HUES64 (cell line): ENCODE measurements around the gene HNRNPA2B1.
"Not testable (repeated sequence)": the region's sequence is repeated elsewhere in the genome, so short reads cannot be mapped to it uniquely, and the experiment has no call there.

Source experiments
- H3K27ac ChIP-seq: 2 replicates; pipeline ENCODE4 v1.7.0; 2013; ENCODE audit warnings: low read depth, low read length, inconsistent platforms
- H3K27me3 ChIP-seq: 2 replicates; pipeline ENCODE4 v1.6.1; 2013; ENCODE audit warnings: mild to moderate bottlenecking, low read length; ENCODE audit not compliant: insufficient read depth
- H3K36me3 ChIP-seq: 2 replicates; pipeline ENCODE4 v1.6.1; 2013; ENCODE audit warnings: mild to moderate bottlenecking, low read length; ENCODE audit not compliant: insufficient read depth
- H3K4me1 ChIP-seq: 2 replicates; pipeline ENCODE4 v1.6.1; 2013; ENCODE audit warnings: mild to moderate bottlenecking, low read length, moderate library complexity; ENCODE audit not compliant: insufficient read depth
- H3K4me3 ChIP-seq: 2 replicates; pipeline ENCODE4 v1.5.1; 2013; ENCODE audit warnings: mild to moderate bottlenecking, low read length, moderate library complexity
- H3K9ac ChIP-seq: 2 replicates; pipeline ENCODE4 v1.6.1; 2013; ENCODE audit warnings: mild to moderate bottlenecking, low read depth, low read length
- H3K9me3 ChIP-seq: 2 replicates; pipeline ENCODE4 v1.6.1; 2013; ENCODE audit warnings: low read depth, low read length; ENCODE audit not compliant: insufficient read depth
- WGBS: fragments of 150-250, 120-280 bp; methylation state at CpG from one replicate; pipeline ENCODE4 v1.1.7; 2013; ENCODE audit warnings: missing lambda C conversion rate; 5-methylcytosine and 5-hydroxymethylcytosine counted together

Gene HNRNPA2B1

GRCh38 chr7:26189697-26190096, 10.8 kb downstream of the HNRNPA2B1 start:
- Histone ChIP-seq H3K27ac (no peak overlapping the region), H3K27me3 (no peaks in the 10 kb centered on the region), H3K4me3 (no peak overlapping the region), H3K36me3 (peaks cover 87% of the 10 kb centered on the region), H3K9ac (no peak overlapping the region), H3K9me3 (no peaks in the 10 kb centered on the region), H3K4me1 (0 out of 2 replicates have a peak, but pooled peaks cover 5% of the 10 kb centered on the region)
- WGBS: 94% methylated on average over 3 of the region's 3 CpGs

DNA sequence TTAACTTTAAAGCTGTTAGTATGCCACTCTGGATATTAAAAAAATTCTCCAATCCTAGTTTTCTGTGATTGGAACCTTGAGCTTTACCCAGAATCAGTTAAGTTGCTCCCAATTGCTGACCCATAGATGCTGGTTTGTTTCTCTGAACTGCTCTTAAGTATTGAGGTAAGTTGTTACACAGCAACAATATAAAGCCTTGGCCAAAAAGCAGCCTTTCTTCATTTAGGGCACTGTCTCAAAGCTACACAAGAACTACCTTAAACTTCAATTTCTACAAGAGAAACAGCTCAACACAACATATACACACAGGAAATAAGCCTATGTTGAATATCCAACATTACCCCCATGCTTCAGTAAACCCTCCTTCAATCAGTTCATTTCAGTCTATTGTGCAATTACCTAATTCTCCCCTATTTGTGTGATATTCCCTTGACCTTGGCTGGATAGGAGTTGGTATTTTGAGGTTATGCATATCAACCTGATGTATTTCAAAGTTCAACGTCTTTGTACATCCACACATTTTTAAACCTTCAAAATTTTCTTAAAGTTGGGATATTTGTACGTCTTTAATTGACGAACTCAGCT, 11.5 kb downstream of the HNRNPA2B1 start:
- H3K4me3 ChIP-seq: no peak overlapping the region
- no peaks in the 10 kb centered on the region for H3K9me3 ChIP-seq
- peak overlapping the region; percentile 68; the same call in 1 of the 2 replicates for H3K27ac ChIP-seq
- 0 out of 2 replicates have a peak, but pooled peaks cover 5% of the 10 kb centered on the region for H3K4me1 ChIP-seq
- peaks cover 85% of the 10 kb centered on the region for H3K36me3 ChIP-seq
- 88% methylated on average over 3 of the region's 3 CpGs for WGBS
- H3K9ac ChIP-seq: no peak overlapping the region
- no peaks in the 10 kb centered on the region for H3K27me3 ChIP-seq

- no peak overlapping the region for H3K4me3 ChIP-seq
- no peaks in the 10 kb centered on the region for H3K27me3 ChIP-seq
- WGBS: 97% methylated on average over 9 of the region's 9 CpGs
- 0 out of 2 replicates have a peak, but pooled peaks cover 5% of the 10 kb centered on the region for H3K4me1 ChIP-seq
- H3K9ac ChIP-seq: no peak overlapping the region
- H3K36me3 ChIP-seq: peaks cover 81% of the 10 kb centered on the region
- peak overlapping the region; percentile 68; the same call in 1 of the 2 replicates for H3K27ac ChIP-seq
- no peaks in the 10 kb centered on the region for H3K9me3 ChIP-seq
Measured at GRCh38 chr7:26188206-26188956, 12.2 kb downstream of the HNRNPA2B1 start.

DNA sequence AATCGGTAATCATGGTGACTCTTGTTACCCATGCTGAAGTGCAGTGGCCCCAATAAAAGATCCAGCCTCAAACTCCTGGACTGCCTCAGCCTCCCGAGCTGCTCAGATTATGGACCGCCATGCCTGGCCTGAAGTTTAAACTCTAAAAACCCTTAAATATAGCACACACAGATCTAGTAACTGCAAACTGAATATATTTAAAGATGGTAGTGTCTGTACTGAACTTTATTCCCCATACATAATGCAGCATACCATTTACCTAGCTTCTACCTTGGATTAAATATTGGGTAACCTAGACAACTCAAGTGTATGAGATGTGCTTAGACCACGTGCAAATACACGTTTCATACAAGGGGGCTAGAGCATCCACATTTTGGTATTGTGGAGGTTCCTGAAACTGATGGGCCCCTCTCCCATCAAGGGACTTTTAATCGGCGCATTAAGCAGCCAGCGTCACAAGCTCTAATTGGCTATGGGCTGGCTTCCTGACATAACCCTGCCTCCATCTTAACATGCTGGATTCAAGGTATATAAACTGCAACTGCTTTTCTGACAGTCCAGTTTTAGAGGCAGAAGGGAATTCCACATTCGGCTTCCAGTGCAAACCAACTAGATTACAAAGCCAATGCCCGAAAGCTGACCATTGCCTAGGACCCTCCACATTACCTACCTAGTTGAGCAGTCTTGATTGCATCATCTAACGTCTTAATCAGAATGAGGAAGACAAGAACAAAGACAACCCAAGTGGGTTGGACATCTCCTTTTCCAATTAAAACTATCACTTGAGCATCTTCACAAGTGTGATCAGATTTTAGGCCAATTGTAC, 13.0 kb downstream of the HNRNPA2B1 start:
- Histone ChIP-seq H3K36me3 (peaks cover 73% of the 10 kb centered on the region), H3K27me3 (no peaks in the 10 kb centered on the region), H3K9ac (0 out of 2 replicates have a peak overlapping the region, but pooled peaks have one; percentile 9), H3K4me3 (no peak overlapping the region), H3K27ac (peak overlapping the region; percentile 68; the same call in 1 of the 2 replicates), H3K4me1 (no peaks in the 10 kb centered on the region), H3K9me3 (no peaks in the 10 kb centered on the region)
- 90% methylated on average over 11 of the region's 11 CpGs for WGBS

DNA sequence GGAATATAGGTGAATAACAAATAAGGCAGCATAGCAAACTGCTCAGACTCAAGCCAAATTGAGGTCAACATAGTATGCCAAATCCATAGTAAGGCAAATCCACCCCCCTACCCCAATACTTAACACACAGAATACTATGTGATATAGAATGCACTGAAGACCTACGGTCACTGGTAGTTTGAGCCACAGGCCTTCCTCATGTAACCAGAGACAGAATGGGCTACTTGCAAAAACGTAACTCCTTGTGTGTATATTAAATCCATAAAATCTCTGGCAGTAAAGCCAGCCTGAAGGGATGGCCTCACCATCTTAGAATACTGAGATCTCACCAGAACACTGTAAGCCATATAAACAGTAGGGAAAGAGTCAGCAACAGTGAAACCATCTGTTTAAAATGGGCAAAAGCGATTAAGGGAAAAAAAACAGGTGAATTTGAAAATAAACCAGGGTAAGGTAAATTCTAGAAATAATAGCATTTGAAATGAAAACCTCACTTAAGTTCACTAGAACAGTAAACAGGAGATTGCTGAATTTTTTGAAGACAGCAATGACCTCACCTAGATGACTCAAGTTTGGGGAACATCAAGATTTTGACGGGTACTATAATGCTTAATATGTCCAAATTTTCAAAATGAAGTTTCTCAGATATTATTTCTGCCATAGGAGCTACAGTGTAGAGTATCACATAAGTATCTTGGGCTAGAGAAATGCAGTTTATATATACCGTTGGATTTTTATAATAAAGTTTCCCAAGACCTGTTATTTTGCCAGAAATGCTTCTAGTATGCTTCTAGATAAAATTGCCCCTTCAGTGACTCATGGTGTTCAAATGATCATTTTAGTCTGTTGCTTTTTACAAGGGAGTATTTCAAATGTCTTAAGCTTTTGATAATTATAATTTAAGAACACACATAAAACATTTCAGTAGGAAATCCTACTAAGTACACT, 13.9 kb downstream of the HNRNPA2B1 start:
- Histone ChIP-seq H3K4me3 (no peak overlapping the region), H3K27me3 (no peaks in the 10 kb centered on the region), H3K4me1 (no peaks in the 10 kb centered on the region), H3K27ac (peak overlapping the region; percentile 68; the same call in 1 of the 2 replicates), H3K9me3 (no peaks in the 10 kb centered on the region), H3K9ac (no peak overlapping the region), H3K36me3 (peaks cover 63% of the 10 kb centered on the region)
- 95% methylated on average over 5 of the region's 5 CpGs for WGBS

GRCh38 chr7:26185844-26186180, 14.7 kb downstream of the HNRNPA2B1 start:
- Histone ChIP-seq H3K9ac (no peak overlapping the region), H3K4me1 (no peaks in the 10 kb centered on the region), H3K4me3 (no peak overlapping the region), H3K36me3 (peaks cover 55% of the 10 kb centered on the region), H3K9me3 (no peaks in the 10 kb centered on the region), H3K27ac (no peak overlapping the region), H3K27me3 (no peaks in the 10 kb centered on the region)
- 95% methylated on average over 1 of the region's 1 CpG for WGBS

DNA sequence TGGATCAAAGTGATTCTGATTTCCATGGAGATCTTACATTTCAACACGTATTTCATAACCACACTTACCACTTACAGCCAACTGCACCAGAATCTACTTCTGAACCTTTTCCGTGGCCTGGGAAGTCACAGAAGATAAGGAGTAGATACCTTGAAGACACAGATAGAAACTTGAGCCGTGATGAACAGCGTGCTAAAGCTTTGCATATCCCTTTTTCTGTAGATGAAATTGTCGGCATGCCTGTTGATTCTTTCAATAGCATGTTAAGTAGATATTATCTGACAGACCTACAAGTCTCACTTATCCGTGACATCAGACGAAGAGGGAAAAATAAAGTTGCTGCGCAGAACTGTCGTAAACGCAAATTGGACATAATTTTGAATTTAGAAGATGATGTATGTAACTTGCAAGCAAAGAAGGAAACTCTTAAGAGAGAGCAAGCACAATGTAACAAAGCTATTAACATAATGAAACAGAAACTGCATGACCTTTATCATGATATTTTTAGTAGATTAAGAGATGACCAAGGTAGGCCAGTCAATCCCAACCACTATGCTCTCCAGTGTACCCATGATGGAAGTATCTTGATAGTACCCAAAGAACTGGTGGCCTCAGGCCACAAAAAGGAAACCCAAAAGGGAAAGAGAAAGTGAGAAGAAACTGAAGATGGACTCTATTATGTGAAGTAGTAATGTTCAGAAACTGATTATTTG, 15.3 kb downstream of the HNRNPA2B1 start:
- Histone ChIP-seq H3K9me3 (no peaks in the 10 kb centered on the region), H3K4me1 (no peaks in the 10 kb centered on the region), H3K4me3 (no peak overlapping the region), H3K36me3 (peaks cover 54% of the 10 kb centered on the region), H3K9ac (no peak overlapping the region), H3K27ac (peak overlapping the region; percentile 21; the same call in 1 of the 2 replicates), H3K27me3 (no peaks in the 10 kb centered on the region)
- 96% methylated on average over 10 of the region's 10 CpGs for WGBS

DNA sequence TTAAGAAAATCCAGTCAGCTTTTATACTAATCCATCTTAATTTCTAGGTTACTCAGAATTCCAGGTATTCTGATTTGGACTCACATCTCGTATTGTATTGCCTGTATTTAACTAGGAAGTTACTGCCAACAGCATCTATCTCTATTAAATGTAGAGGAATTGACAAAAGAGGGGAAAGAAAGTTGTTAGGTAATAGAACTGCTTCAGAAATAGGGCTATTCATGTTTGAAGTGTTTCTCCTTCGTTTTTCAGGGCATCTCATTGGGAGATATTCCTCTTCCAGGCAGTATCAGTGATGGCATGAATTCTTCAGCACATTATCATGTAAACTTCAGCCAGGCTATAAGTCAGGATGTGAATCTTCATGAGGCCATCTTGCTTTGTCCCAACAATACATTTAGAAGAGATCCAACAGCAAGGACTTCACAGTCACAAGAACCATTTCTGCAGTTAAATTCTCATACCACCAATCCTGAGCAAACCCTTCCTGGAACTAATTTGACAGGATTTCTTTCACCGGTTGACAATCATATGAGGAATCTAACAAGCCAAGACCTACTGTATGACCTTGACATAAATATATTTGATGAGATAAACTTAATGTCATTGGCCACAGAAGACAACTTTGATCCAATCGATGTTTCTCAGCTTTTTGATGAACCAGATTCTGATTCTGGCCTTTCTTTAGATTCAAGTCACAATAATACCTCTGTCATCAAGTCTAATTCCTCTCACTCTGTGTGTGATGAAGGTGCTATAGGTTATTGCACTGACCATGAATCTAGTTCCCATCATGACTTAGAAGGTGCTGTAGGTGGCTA, 16.1 kb downstream of the HNRNPA2B1 start:
- H3K27ac ChIP-seq: peak overlapping the region; percentile 59; the same call in 1 of the 2 replicates
- not testable (repeated sequence) for H3K9me3 ChIP-seq, H3K27me3 ChIP-seq, H3K4me1 ChIP-seq, H3K9ac ChIP-seq, H3K4me3 ChIP-seq
- WGBS: 78% methylated on average over 3 of the region's 4 CpGs
- peaks cover 52% of the 10 kb centered on the region for H3K36me3 ChIP-seq

- Histone ChIP-seq H3K9me3 (no peaks in the 10 kb centered on the region), H3K4me1 (no peaks in the 10 kb centered on the region), H3K36me3 (peaks cover 48% of the 10 kb centered on the region), H3K27ac (peak overlapping the region; percentile 59; the same call in 1 of the 2 replicates), H3K27me3 (no peaks in the 10 kb centered on the region), H3K9ac (no peak overlapping the region), H3K4me3 (no peak overlapping the region)
- 80% methylated on average over 3 of the region's 4 CpGs for WGBS
Measured at GRCh38 chr7:26183545-26184280, 16.8 kb downstream of the HNRNPA2B1 start.
